Measurements from ENCODE around the gene TMEM62.
"Not testable (repeated sequence)": the region's sequence is repeated elsewhere in the genome, so short reads cannot be mapped to it uniquely, and the experiment has no call there.

TMEM62 gene

DNA sequence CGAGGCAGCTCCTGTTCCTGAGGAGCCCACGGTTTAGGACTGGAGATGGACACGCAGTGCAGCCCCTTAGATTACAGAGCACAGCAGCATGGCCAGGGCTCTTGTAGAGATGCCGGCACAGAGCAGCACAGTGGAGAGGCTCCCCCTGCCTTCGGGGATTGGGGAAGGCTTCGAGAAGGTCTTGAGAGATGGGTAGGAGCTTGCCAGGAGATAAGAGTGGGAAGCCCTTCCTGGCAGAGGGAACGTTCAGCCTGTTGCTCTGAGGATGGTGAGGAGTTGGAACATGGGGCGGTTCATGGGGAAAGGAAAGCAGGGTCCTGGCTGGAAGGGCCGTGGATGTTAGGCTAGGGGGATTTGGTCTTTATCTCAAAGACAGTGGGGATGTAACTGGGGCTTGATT, 77.4 kb downstream of the TMEM62 start:
- DNase-seq, result no peak

DNA sequence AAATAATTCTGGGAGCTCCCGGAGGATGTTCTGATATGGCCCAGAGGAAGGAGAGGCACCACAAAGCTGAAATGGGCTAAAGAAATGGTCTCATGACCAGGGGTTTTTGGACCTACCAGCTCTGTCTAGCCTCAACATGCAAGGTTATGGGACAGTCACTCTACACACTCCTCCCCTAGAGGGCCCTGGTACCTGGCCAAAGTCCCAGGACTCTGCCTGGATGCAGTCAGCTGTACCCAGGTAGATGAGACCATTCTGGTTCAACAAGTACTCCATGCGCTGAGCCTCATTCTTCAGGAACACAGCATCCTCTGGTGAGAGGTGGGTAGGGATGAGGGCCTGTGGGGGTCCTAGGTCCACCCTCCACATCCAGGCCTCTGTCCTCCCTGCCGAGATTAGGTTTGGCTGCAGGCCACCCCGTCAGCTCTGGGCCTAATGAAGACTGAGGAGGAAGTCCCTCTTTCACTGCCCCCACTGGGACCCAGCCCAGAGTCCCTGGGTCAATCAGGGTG, 77.9 kb downstream of the TMEM62 start:
- DNase-seq, result no peak

DNA sequence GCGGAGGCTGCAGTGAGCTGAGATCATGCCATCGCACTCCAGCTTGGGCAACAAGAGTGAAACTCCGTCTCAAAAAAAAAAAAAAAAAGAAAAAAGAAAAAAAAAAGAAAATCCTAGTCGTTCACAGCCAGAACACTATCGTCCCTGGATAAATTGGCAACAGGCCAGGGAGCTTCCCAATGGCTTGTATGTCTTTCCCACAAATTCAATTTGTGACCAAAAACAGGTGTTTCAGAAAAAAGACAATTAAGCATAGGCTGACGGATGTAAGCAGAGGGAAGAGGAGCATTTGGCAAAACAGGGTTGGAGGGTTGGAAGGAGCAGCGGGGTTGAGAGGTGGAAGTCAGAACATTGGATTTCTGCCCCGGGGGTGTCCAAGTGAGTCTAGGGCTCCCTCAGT, 78.9 kb downstream of the TMEM62 start:
- DNase-seq, result no peak

DNA sequence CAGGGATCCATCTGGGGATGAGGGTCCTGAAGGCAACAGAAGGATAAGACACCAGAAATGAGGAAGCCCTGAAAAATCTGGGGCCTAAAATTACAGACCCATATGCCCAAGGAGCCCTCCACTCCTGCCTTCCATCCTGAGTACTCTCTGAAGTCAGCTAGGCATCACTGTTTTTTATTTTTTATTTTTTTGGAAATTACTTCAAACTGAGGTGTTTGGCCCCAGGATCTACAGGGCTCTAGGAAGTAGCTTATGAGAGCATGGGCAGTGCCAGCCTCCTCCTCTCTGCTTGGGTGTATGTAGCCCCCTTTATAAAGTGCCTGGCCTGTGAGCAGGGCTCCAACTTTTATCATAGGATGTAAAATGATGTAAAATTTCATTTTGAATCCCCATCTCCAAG, 79.6 kb downstream of the TMEM62 start:
- no peak for DNase-seq

DNA sequence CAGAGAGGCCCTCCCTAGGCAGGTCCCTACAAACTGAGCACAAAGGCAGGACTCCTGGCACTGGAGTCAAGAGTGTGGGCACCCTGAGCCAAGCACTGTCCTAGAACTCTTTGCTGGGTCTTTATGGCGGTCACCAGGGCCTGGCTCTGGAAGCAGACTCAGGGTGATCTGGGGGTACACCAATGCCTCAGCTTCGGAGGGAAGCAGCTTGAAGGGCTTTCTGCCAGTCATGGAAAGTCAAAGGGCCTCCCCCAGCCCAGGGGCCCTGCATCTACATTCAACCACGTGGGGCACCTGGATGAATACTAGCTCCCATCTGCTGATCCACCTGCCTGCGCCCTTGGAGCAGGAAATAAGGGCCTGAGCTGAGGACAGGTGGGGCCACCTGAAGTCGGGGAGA, 80.1 kb downstream of the TMEM62 start:
- DNase-seq, result no peak

DNA sequence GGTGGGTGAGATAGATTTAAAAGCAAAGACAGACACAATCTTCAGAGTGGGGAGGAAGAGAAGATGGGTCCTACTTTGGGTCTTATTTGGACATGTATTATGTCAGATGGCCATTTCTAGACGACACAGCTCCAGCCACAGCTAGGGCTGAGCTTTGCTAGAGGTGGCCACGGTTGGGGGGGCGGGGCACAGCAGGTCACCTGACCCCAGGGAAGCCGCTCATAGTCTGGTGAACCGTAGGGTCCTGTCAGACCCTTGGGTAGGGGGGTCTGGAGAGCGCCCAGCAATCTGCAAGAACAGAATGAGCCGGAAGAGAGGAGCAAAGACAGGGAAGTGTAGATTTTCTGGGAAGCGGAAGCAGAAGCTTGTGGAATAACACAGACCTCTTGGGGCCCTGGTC, 80.8 kb downstream of the TMEM62 start:
- DNase-seq, result no peak

DNA sequence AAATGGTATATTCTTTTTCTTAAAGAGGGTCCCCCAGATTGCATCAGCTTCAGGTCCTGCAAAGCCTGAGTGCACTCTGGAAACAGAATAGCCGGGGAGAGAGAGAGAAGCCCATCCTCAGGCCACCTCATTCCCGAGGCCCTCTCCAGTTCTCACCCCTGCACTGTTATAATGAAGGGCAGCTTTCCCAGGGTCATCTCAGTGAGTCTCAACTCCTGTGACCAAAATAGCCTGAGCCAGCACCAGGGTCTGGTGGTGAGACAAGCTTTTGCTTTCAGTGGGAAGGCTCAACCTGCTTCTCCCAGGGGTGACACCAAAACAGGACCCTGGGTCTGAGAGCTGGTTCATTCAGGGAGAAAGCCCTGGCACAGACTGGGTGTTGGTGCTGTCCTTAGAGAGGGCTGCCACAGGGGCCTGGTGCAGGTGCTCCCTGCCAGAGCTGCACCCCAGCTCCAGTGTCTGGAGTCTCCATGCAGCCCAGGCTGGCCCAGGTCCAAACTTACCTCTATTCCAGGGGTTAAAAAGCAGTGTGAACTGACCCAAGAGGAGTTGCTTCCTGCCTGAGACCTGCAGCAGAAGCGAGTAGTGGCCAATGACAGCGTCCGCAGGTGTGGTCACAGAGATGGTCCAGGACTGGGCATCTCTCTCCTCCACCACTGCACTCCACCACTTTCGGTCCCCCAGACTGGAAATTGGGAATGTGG, 81.4 kb downstream of the TMEM62 start:
- no peak for DNase-seq

DNA sequence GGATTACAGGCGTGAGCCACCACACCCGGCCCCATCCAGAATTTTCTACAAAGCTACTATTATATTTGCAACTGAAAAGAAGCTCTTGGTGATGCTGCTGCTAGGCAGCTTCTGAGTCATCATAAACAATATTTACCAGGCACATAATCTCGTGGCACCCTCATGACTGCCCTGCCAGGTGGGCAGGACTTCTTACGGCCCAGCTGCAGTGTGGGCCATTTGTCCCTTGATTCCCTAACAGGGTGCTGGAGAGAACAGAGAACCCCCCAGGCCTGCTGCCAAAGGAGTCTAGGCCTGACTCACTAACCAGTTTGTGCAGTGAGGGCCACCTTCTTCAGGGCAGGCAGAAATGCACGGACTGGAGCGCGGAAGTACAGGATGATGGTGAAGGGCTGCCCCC, 82.6 kb downstream of the TMEM62 start:
- DNase-seq, result no peak

DNA sequence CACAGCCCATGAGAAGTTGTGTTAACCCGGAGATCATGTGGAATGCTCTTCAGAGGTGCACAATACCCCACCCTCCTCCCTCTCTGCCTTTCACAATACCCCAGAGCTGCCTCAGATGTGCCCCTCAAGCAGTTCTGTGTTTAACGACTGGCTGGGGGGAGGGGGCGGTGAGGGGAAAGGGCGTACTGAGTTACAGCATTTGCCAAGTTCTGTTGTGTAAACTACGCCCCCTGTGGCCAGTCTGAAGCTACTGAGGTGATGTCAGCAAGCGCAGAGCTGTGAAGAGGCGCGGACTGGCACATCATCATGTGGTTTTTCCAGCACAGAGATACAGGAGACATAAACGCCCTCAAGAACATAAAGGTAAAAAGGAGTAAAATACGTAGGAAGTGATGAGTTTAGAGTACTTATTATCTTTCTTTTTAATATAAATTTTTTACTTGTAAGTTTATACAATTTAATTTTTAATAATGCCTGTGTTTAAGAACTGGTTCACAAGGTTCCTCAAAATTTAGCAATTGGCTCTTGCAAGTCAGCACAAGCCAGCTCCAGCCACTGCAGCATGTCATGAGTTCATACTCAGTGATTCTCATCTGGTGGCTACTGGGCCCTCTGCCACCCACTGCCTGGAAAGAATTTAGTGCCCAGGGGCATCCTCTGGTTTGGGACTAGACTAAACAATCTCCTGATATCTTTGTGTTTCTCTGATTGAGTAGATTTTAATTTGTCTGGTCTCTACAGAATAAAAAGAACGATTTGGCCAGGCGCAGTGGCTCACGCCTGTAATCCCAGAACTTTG, 85.7 kb downstream of the TMEM62 start:
- DNase-seq, result no peak

DNA sequence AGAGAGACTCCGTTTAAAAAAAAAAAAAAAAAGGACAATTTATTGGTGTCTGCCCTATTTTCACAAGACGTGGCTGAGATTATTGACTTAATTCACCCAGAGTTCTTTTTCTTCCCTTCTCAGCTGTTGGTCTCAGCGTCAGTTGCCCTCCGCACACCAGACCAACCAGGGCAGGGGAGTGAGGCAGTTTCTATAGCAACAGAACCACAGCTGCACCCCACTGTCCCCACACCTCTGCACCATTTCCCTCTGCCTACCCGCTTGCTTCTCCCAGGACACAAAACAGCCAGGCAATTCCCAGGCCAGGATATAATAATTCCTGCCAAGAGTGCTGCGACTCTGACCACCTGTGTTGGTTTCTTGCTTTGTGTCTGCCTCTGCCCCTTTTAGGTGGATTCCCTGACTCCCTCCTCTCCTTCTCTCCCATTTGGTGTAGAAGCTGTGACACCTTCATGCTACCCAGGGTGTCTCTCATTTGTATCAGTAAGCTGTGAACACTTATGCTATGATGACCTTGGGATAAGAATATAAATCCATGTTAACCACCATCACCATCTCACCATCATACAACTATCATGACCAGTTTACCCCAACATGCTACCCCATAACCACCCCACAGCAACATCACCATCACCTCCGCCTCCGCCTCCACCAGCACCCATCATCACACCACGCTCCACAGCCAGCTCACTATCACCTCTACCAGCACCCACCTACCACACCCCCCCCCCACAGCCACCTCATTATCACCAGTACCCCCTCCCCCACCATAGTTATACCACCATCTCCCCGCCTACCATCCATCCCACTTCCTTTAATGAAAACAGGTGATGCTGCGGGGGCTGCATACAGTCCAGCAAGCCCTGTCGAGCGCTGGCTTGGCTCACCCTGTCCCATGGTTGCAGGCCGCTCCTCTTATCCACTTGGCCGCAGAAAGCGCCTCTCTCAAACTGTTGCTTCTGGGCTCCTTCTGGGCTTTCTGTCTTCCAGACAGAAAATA, 86.8 kb downstream of the TMEM62 start:
- no peak for DNase-seq

DNA sequence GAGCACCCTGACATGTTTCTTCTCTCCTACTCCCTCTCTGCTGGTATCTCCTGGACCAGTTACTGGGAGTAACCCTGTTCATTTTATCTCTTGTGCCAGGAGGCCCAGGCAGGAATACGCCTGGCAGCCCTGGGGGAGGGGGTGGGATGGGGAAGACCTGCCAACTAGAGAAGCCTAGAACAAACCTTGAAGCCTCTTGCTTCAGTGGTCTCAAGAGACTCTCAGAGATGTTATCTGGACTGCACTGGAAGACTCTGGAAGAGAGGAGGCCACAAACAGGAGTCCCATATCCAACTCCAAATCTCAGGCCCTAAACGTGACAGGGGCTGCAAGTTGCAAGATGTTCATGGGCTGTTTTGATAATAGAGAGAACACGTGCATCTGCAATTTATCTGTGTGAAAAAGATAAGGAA, 87.6 kb downstream of the TMEM62 start, which contains the start of gene EPB42:
TSS of gene EPB42 (minus strand) at position 28 of the 413 bp plus-strand sequence. CDS start 193 bp downstream, outside the sequence.
- no peak for DNase-seq

DNA sequence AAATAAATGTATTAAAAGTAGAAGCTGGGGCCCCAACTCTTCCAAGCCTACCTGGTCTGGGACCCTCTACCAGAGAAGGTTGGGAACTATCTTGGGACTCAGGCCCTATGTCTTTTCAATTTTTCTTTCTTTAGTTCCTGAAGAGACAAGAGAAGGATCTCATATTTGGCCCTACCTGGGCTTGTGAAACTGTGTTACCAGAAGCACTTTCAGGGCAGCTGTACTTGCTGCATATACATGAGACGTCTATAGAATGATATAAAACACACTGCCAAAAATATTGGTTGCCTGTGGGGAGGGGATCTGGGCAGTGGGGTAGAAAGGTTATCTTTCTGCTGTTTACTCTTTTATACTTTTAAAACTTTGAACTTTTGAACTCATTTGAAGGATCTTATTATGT, 88.0 kb downstream of the TMEM62 start:
- DNase-seq, result no peak

DNA sequence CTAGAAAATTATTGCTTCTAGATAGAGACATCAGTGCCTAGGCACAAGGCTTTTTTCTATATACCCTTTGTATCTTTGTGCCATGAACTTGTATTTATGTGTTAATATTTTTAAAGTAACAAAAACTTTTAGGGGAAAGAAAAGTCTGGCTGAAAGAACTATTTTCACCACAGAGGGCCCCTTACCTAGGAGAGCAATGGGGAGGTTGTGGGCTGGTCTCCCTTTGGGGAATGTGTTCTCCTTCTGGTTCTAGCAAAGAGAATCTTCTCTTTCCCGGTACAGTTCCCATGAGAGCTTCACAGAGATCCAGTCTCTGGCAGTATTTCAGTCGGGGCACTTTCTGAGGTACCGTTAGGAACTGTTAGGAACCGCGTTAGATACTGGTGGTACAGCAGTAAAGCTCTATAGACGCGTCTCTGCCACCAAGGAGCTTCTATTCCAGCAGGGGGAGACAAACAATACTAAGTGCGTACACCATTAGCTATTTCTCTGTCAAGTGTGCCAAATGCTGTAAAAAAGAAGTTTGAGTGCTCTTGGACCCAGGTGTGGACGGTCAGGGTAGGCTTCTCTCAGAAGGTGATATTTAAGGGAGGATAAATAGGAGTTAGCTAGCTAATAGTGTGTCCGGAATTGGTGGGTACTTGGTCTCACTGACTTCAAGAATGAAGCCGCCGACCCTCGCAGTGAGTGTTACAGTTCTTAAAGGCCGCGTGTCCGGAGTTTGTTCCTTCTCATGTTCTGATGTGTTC, 92.0 kb downstream of the TMEM62 start:
- peak; percentile 5 for DNase-seq

DNA sequence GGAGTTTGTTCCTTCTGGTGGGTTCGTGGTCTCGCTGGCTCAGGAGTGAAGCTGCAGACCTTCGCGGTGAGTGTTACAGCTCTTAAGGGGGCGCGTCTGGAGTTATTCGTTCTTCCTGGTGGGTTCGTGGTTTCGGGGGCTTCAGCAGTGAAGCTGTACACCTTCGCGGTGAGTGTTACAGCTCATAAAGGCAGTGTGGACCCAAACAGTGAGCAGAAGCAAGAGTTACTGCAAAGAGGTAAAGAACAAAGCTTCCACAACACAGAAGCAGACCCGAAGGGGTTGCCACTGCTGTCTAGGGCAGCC, 92.5 kb downstream of the TMEM62 start:
- DNase-seq, result not testable (repeated sequence)

DNA sequence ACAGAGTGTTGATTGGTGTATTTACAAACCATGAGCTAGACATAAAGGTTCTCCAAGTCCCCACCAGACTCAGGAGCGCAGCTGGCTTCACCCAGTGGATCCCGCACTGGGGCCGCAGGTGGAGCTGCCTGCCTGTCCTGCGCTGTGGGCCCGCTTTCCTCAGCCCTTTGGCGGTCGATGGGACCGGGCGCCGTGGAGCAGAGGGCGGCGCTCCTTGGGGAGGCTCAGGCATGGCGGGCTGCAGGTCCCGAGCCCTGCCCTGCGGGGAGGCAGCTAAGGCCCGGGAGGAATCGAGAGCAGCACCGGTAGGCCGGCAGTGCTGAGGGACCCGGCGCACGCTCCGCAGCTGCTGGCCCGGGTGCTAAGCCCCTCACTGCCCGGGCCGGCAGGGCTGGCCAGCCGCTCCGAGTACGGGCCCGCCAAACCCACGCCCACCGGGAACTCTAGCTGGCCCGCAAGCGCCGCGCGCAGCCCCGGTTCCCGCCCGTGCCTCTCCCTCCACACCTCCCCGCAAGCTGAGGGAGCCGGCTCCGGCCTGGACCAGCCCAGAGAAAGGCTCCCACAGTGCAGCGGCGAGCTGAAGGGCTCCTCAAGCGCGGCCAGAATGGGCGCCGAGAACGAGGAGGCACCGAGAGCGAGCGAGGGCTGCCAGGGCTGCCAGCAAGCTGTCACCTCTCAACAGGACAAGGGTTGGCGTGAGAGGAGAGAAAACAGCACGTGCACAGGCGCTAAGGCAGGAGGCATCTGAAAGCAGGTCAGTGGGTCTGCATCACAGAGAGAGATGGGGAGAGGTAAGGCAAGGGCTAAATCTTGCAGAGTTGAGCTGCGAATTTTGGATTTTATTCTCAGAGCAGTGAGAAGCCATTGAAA, 93.3 kb downstream of the TMEM62 start:
- no peak for DNase-seq

DNA sequence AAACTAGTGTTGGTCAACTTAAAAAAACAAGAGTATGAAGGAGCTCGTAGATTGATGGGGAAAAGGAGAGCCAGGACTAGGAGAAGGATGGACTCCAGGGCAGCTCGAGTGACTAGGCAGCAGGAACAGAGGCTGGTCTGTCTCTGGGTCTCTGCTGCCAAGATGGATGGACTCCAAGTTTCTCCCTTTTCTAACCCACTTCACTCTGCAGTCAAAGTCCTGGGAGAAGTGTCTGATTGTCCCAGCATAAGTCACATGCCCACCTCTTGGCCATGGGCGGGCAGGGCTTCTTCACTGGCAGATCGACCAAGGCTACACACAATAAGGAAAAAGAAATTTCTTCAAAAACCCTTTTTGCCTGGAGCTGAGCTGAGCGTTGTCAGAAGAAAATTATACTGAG, 96.6 kb downstream of the TMEM62 start:
- no peak for DNase-seq

DNA sequence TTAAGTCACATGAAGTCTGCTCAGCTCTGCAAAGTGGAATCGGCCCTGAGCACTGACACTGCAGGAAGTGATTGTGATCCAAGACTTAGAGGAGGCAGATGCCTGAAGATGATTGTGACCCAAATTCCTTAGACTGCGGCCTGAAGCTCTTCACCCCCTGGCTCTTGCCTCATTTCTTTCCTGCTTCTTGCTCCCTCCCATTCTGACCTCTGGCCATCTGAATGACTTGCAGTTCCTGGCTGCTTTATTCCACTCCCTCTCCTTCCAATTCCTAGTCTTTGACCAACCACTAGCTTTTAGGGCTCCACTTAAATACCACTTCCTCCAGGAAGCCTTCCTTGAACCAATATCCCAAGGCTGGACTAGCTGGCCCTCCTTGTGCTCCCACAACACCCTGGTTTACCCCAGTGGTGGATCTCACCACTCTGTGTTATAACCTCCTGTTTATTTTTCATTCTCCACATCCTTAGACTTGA, 97.3 kb downstream of the TMEM62 start:
- no peak for DNase-seq

DNA sequence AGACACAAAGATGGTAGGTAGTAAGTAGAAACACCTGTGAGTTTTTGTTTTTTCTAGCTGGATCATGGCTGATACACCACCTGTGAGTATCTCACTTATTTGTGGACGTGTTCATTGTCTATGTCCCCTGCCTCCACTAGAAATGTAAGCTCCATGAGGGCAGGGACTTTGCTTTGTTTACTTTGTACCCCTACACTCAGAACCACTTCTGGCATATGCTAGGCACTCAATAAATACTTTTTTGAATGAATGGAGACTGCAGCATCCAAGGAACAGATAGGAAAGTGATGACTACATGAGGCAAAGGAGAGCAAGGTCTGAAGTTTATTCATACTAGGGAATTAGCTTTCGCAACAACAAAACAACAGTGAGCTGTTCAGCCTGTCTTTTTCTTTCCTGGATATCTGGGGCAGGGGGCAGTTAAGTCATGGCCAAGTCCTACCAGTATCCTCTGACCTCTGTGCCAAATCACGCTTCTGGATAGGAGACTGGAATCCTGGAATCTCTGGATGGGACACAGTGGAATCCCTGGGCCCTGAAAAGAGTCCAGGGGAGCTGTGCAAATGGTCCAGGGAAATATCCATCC, 99.0 kb downstream of the TMEM62 start:
- no peak for DNase-seq

Data from GF-D8 (cell line).